H1 (cell line): ENCODE measurements around the gene SCPEP1. TPM values are rescaled to one million over a fixed set of nuclear protein-coding genes. Genes with fewer than 3 reads are reported as not detected.

Experiments used
- ATF3 ChIP-seq: IDR thresholded peaks from 2 replicates; pipeline ENCODE4 v1.6.1; 2011; ENCODE audit warnings: low read depth, mild to moderate bottlenecking, low read length; ENCODE audit not compliant: insufficient read depth
- CEBPB ChIP-seq: IDR thresholded peaks from 2 replicates; pipeline ENCODE4 v1.6.1; 2012; ENCODE audit warnings: low read depth, low read length
- FOSL1 ChIP-seq: IDR thresholded peaks from 2 replicates; pipeline ENCODE4 v1.6.1; 2011; ENCODE audit warnings: mild to moderate bottlenecking, low read depth, low read length, moderate library complexity; ENCODE audit not compliant: insufficient read depth
- KDM1A ChIP-seq: fragments of 200-600, 300-600 bp; sonication (generic); IDR thresholded peaks from 2 replicates; pipeline ENCODE4 v1.7.1; 2016; ENCODE audit warnings: mild to moderate bottlenecking, low read length, borderline replicate concordance
- POLR2A ChIP-seq, 2 experiments: IDR thresholded peaks; 1 replicate in 1 of 2; 2 replicates in 1 of 2; pipeline ENCODE4 v1.6.1; 2011; ENCODE audit warnings: low read depth in 2 of 2, low read length in 2 of 2, mild to moderate bottlenecking in 2 of 2; ENCODE audit errors: control extremely low read depth in 1 of 2
- SP2 ChIP-seq: IDR thresholded peaks from 2 replicates; pipeline ENCODE4 v1.6.1; 2012; ENCODE audit warnings: mild to moderate bottlenecking, low read length, inconsistent platforms
- polyA plus RNA-seq, 7 experiments: library from polyadenylated mRNA; depleted of rRNA in 3 of 7; stranded (reverse) in 5 of 7; unstranded in 2 of 7; fragments of >200 nt in 5 of 7; fragments of 200-250 nt in 2 of 7; gene quantifications; 1 replicate in 5 of 7; 2 replicates in 1 of 7; 4 replicates in 1 of 7; pipeline versions ENCODE4 v1.2.1 to v1.2.3, GENCODE V29; 2011 to 2013; ENCODE audit warnings: missing spikeins in 2 of 7, mixed read lengths in 2 of 7
- total RNA-seq: library from RNA; stranded (reverse); fragmentation: NEBNext Ultra II Directional; extraction: Animal tissue kit (Norgen Biotek cat#: 25700); gene quantifications from 2 replicates; pipeline ENCODE4 v1.2.1, GENCODE V29; 2021
- TF ChIP-seq, protein P1 (sequence below): IDR thresholded peaks from 2 replicates; pipeline ENCODE4 v1.6.1; 2011; ENCODE audit warnings: low read length, improper control_type of control experiment

Gene SCPEP1
- total and polyA plus RNA-seq, 2 of the 8 experiments (the other 6 are each of a cell fraction or from before 2014, with no cell fraction given) = 30.7 to 52.6 TPM

- TF ChIP-seq FOSL1 = no peak
- TF ChIP-seq ATF3 = no peak
- TF ChIP-seq SP2 = no peak
- no peak for TF ChIP-seq KDM1A
- no peak for TF ChIP-seq CEBPB
- no peak for TF ChIP-seq POLR2A (IDR thresholded peaks at IDR 0.05; ENCODE audit: control extremely low read depth in 1 of 2, low read depth in 2 of 2, low read length in 2 of 2)
- TF ChIP-seq, protein P1, sequence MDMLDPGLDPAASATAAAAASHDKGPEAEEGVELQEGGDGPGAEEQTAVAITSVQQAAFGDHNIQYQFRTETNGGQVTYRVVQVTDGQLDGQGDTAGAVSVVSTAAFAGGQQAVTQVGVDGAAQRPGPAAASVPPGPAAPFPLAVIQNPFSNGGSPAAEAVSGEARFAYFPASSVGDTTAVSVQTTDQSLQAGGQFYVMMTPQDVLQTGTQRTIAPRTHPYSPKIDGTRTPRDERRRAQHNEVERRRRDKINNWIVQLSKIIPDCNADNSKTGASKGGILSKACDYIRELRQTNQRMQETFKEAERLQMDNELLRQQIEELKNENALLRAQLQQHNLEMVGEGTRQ = no peak
Measured at GRCh38 chr17:57037411-57037810, 59.5 kb downstream of the SCPEP1 start (continued).
